DND-41 (cell line): Measurements from ENCODE around the gene UST.
"Not testable (repeated sequence)": the region's sequence is repeated elsewhere in the genome, so short reads cannot be mapped to it uniquely, and the experiment has no call there.

ENCODE experiments used
- ATAC-seq: fragments of 200-7000 bp; cut with Tn5 transposase; 3 replicates; pipeline ENCODE4 v1.9.1; 2021; ENCODE audit warnings: low read depth; ENCODE audit not compliant: insufficient read depth
- DNase-seq: peaks from one replicate; pipeline ENCODE4 v3.0.0-alpha.2; 2020
- H2AFZ ChIP-seq: 2 replicates; pipeline ENCODE4 v1.6.0; 2012; ENCODE audit warnings: low read depth, low read length
- H3K27ac ChIP-seq: 2 replicates; pipeline ENCODE4 v1.5.1; 2012; ENCODE audit warnings: low read length, inconsistent platforms
- H3K27me3 ChIP-seq: fragments of 200-600 bp; sonication (generic); 2 replicates; pipeline ENCODE4 v1.6.0; 2012; ENCODE audit warnings: low read length, mild to moderate bottlenecking, inconsistent platforms; ENCODE audit not compliant: insufficient read depth, poor library complexity
- H3K36me3 ChIP-seq: 2 replicates; pipeline ENCODE4 v1.5.1; 2012; ENCODE audit warnings: low read length, inconsistent platforms; ENCODE audit not compliant: insufficient read depth
- H3K4me1 ChIP-seq: 2 replicates; pipeline ENCODE4 v1.5.1; 2012; ENCODE audit warnings: mild to moderate bottlenecking, low read length; ENCODE audit not compliant: insufficient read depth
- H3K4me2 ChIP-seq: 2 replicates; pipeline ENCODE4 v1.6.0; 2012; ENCODE audit warnings: mild to moderate bottlenecking, moderate library complexity, low read length, inconsistent platforms; ENCODE audit not compliant: insufficient read depth
- H3K4me3 ChIP-seq, 2 experiments: fragments of 200-600 bp in 1 of 2; shearing (Covaris generic) in 1 of 2; 2 replicates each; pipeline ENCODE4 v1.5.1; 2012 to 2016; ENCODE audit warnings: inconsistent platforms in 2 of 2, low read length in 2 of 2, mild to moderate bottlenecking in 2 of 2, low read depth in 1 of 2, moderate library complexity in 1 of 2
- H3K79me2 ChIP-seq: 2 replicates; pipeline ENCODE4 v1.6.0; 2012; ENCODE audit warnings: low read length, inconsistent platforms; ENCODE audit not compliant: insufficient read depth
- H3K9ac ChIP-seq: 2 replicates; pipeline ENCODE4 v1.6.0; 2012; ENCODE audit warnings: low read depth, mild to moderate bottlenecking, inconsistent platforms, low read length, moderate library complexity
- H3K9me3 ChIP-seq: 2 replicates; pipeline ENCODE4 v1.5.1; 2012; ENCODE audit warnings: low read length, moderate library complexity, mild to moderate bottlenecking, inconsistent platforms; ENCODE audit not compliant: insufficient read depth, severe bottlenecking
- H4K20me1 ChIP-seq: 2 replicates; pipeline ENCODE4 v1.6.0; 2012; ENCODE audit warnings: low read length; ENCODE audit not compliant: insufficient read depth
- EZH2 ChIP-seq: IDR thresholded peaks from 3 replicates; pipeline ENCODE4 v1.6.1; 2012; ENCODE audit warnings: borderline replicate concordance, low read depth, mild to moderate bottlenecking, moderate library complexity, low read length, inconsistent platforms; ENCODE audit not compliant: severe bottlenecking
- TF ChIP-seq, protein P1 (sequence below): IDR thresholded peaks from 2 replicates; pipeline ENCODE4 v1.5.1; 2012; ENCODE audit warnings: borderline replicate concordance, low read length, moderate library complexity, mild to moderate bottlenecking; ENCODE audit not compliant: poor library complexity, severe bottlenecking; ENCODE audit errors: extremely low read depth

UST gene

DNA sequence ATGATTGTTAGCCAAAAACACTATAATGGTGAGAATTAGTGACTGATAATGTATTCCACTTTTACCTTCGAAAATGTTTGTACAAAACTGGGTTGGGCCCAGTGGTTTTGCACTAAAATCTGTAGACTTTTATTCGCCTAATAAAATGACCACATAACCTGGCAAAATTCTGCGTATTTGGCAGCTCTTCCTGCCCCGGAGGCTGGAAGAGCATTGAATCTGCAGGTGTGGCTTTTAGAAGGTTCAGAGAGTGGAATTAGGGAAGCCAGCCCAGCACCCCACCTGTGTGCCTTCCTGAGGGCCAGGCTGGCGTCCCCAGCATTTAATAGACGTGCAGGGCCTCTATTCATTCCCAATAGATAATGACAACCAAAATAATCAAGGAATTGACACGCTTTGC lies 256.7 kb downstream of the UST start:
- ATAC-seq, result no peak

DNA sequence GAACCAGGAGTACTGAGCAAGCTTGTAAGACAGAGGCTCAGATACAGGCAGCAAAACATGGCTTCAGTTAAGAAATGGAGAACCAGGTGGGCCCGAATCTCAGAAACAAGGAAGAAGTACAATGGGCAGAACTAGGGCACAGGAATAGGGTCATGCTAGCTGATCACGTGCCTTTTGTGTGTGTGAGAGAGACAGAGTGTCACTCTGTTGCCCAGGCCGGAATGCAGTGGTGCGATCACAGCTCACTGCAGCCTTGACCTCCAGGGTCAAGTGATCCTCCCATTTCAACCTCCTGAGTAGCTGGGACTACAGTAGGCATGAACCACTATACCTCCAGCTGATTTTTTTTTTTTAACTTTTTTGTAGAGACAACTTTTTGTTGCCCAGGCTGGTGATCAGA lies 257.8 kb downstream of the UST start:
- H3K4me3 ChIP-seq, result no peak overlapping the region
- no peak overlapping the region for H3K4me2 ChIP-seq
- no peak for TF ChIP-seq EZH2
- TF ChIP-seq, protein P1, sequence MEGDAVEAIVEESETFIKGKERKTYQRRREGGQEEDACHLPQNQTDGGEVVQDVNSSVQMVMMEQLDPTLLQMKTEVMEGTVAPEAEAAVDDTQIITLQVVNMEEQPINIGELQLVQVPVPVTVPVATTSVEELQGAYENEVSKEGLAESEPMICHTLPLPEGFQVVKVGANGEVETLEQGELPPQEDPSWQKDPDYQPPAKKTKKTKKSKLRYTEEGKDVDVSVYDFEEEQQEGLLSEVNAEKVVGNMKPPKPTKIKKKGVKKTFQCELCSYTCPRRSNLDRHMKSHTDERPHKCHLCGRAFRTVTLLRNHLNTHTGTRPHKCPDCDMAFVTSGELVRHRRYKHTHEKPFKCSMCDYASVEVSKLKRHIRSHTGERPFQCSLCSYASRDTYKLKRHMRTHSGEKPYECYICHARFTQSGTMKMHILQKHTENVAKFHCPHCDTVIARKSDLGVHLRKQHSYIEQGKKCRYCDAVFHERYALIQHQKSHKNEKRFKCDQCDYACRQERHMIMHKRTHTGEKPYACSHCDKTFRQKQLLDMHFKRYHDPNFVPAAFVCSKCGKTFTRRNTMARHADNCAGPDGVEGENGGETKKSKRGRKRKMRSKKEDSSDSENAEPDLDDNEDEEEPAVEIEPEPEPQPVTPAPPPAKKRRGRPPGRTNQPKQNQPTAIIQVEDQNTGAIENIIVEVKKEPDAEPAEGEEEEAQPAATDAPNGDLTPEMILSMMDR, result no peak
- H3K9ac ChIP-seq, result no peak overlapping the region
- no peak overlapping the region for H2AFZ ChIP-seq
- no peak overlapping the region for H3K27ac ChIP-seq
- H3K79me2 ChIP-seq, result no peaks in the 10 kb centered on the region
- peaks cover 12% of the 10 kb centered on the region for H3K9me3 ChIP-seq
- H4K20me1 ChIP-seq, result no peaks in the 10 kb centered on the region
- no peaks in the 10 kb centered on the region for H3K27me3 ChIP-seq
- peaks cover 3% of the 10 kb centered on the region; the same call in 1 of the 2 replicates for H3K36me3 ChIP-seq
- H3K4me1 ChIP-seq, result peaks cover 17% of the 10 kb centered on the region
- no peak for DNase-seq
- ATAC-seq, result no peak

More for the DNA sequence above, 256.7 kb downstream of the UST start:
- Histone ChIP-seq H3K27ac (no peak overlapping the region), H3K27me3 (no peaks in the 10 kb centered on the region), H3K4me1 (peaks cover 28% of the 10 kb centered on the region), H3K4me3 (no peak overlapping the region), H4K20me1 (no peaks in the 10 kb centered on the region), H3K36me3 (peaks cover 3% of the 10 kb centered on the region; the same call in 1 of the 2 replicates), H3K4me2 (no peak overlapping the region), H3K9me3 (peaks cover 12% of the 10 kb centered on the region), H3K79me2 (no peaks in the 10 kb centered on the region), H2AFZ (no peak overlapping the region), H3K9ac (no peak overlapping the region)
- no peak for DNase-seq
- TF ChIP-seq EZH2, result no peak
- TF ChIP-seq, protein P1, result no peak

DNA sequence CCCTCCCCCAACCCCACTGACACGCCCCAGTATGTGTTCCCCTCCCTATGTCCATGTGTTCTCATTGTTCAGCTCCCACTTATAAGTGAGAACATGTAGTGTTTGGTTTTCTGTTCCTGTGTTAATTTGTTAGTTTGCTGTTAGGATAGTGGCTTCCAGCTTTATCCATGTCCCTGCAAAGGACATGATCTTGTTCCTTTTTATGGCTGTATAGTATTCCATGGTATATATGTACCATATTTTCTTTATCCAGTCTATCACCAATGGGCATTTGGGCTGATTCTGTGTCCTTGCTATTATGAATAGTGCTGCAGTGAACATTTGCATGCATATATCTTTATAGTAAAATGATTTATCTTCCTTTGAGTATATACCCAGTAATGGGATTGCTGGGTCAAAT lies 259.4 kb downstream of the UST start:
- not testable (repeated sequence) for H3K27me3 ChIP-seq, H2AFZ ChIP-seq, H3K9me3 ChIP-seq, H3K4me3 ChIP-seq, H3K4me1 ChIP-seq, ATAC-seq, H4K20me1 ChIP-seq, H3K4me2 ChIP-seq, H3K36me3 ChIP-seq, H3K9ac ChIP-seq, DNase-seq, H3K79me2 ChIP-seq, H3K27ac ChIP-seq

DNA sequence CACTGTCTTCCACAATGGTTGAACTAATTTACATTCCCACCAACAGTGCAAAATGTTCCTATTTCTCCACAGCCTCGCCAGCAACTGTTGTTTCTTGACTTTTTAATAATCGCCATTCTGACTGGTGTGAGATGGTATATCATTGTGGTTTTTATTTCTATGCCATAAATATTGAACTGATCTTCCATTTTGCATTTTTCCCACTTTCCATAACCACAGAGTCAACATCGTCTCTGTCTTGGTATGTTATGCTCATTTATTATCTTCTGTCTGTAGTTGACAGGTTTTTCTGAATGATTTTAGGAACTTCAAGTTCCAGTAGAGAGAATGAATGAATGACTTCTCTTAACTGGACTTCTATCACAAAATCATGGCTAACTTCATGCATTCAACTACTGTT lies 259.8 kb downstream of the UST start:
- no peak for TF ChIP-seq EZH2
- TF ChIP-seq, protein P1, result no peak
- no peaks in the 10 kb centered on the region for H3K79me2 ChIP-seq
- H4K20me1 ChIP-seq, result no peaks in the 10 kb centered on the region
- H3K4me1 ChIP-seq, result no peaks in the 10 kb centered on the region
- H3K9me3 ChIP-seq, result peaks cover 5% of the 10 kb centered on the region
- H2AFZ ChIP-seq, result no peak overlapping the region
- no peak overlapping the region for H3K9ac ChIP-seq
- no peak for ATAC-seq
- H3K27me3 ChIP-seq, result no peaks in the 10 kb centered on the region
- no peak overlapping the region for H3K4me3 ChIP-seq
- peaks cover 3% of the 10 kb centered on the region; the same call in 1 of the 2 replicates for H3K36me3 ChIP-seq
- no peak overlapping the region for H3K4me2 ChIP-seq
- no peak overlapping the region for H3K27ac ChIP-seq
- DNase-seq, result no peak
